ENCODE data around the gene ATP6V1B1.

- TF ChIP-seq POLR2A (IDR thresholded peaks at IDR 0.05) (no peak), CTCF (IDR thresholded peaks at IDR 0.05) (no peak)
These were observed 6.9 kb downstream of the ATP6V1B1 start for GRCh38 chr2:70942396-70943204.
